ENCODE measurements around the gene RBM48. TPM values are rescaled to one million over a fixed set of nuclear protein-coding genes. Genes with fewer than 3 reads are reported as not detected.

The RBM48 gene
- total and polyA plus RNA-seq, 2 of the 13 experiments (the other 11 are each of a cell fraction or from before 2014, with no cell fraction given), result 7.2 to 12.2 TPM

DNA sequence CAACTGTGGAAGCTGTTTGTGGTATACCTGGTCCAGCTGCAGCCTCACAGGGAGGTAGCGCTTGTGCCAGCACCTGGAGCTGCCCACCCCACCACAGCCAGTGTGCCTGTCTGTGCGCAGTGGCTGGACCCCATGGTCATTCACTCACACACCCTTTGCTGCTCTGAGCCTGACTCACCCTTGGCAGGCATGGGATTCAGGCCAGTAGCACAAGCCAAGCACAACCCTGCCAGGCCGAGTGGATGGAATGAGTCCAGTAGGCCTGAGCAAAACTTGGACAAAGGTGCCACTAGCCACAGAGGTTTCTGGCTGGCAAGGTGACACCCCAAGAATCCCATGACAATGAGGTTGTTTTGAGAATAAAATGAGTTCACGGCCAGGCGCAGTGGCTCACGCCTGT, 19.0 kb downstream of the RBM48 start:
- intact Hi-C loops (cut with micrococcal nuclease; ENCODE audit: unreplicated experiment) (no loop called here), in situ Hi-C loops (cut with HindIII; ENCODE audit: extremely low pct_ligation_motif_present, low pct_unique_long_range_greater_than_20kb) (no loop called here)
- CTCF ChIA-PET (ENCODE audit: low intra/inter-chr PET ratio, low total read pairs), result no interaction called here
- POLR2A ChIA-PET, result no interaction called here
- H3K27ac ChIP-seq (ENCODE audit: extremely low read length, insufficient read depth, low read length), result no peak overlapping the region
- no peak overlapping the region for H3K9ac ChIP-seq (ENCODE audit: insufficient read depth, low read depth, low read length)
- no peaks in the 10 kb centered on the region for H4K20me1 ChIP-seq (ENCODE audit: insufficient read depth, low read length)
- FAIRE-seq, result no peak
- WGBS (ENCODE audit: low lambda C conversion rate), result 52% methylated on average over 4 of the region's 6 CpGs
- no peak overlapping the region for H3K4me3 ChIP-seq (replicated peaks in 1 of 3; ENCODE audit: insufficient read depth in 1 of 3, low read depth in 2 of 3, low read length in 3 of 3)
- DNase-seq (ENCODE audit: low spot score), result no peak
- H3K4me1 ChIP-seq (ENCODE audit: insufficient read depth, low read length), result no peaks in the 10 kb centered on the region
- no peaks in the 10 kb centered on the region for H3K79me2 ChIP-seq (ENCODE audit: insufficient read depth, low read length)
- no peaks in the 10 kb centered on the region for H3K9me3 ChIP-seq (ENCODE audit: low read length)
- ATAC-seq, result peak; percentile 50
- BruUV-seq (replicated peaks), result no TSS peak
- no peak overlapping the region for H3K4me2 ChIP-seq (ENCODE audit: low read depth, low read length)
- H2AFZ ChIP-seq (ENCODE audit: low read length), result no peak overlapping the region
- H3K27me3 ChIP-seq (ENCODE audit: control insufficient read depth in 1 of 2, insufficient read depth in 2 of 2, low read length in 2 of 2), result no peaks in the 10 kb centered on the region
- H3K36me3 ChIP-seq (replicated peaks in 1 of 2; ENCODE audit: control insufficient read depth in 1 of 2, insufficient read depth in 2 of 2, low read length in 2 of 2), result no peaks in the 10 kb centered on the region
- TF ChIP-seq MLLT10 (CRISPR knock-in tag; IDR thresholded peaks at IDR 0.05) (no peak), NFKB2 (CRISPR knock-in tag; IDR thresholded peaks at IDR 0.05; ENCODE audit: borderline replicate concordance) (no peak), ZNF232 (CRISPR knock-in tag; IDR thresholded peaks at IDR 0.05; ENCODE audit: borderline replicate concordance) (no peak), GABPA (IDR thresholded peaks at IDR 0.05; ENCODE audit: low read depth, low read length) (no peak), GABPA (CRISPR knock-in tag; IDR thresholded peaks at IDR 0.05; ENCODE audit: low read depth) (no peak), SP5 (CRISPR knock-in tag; IDR thresholded peaks at IDR 0.05; ENCODE audit: borderline replicate concordance, low read depth) (no peak), THAP8 (CRISPR knock-in tag; IDR thresholded peaks at IDR 0.05; ENCODE audit: borderline replicate concordance) (no peak), ZBTB37 (CRISPR knock-in tag; IDR thresholded peaks at IDR 0.05) (no peak), E2F5 (CRISPR knock-in tag; conservative IDR thresholded peaks at IDR 0.05) (no peak), REL (CRISPR knock-in tag; conservative IDR thresholded peaks at IDR 0.05) (no peak), ZNF703 (CRISPR knock-in tag; IDR thresholded peaks at IDR 0.05; ENCODE audit: borderline replicate concordance) (no peak), PAWR (CRISPR knock-in tag; IDR thresholded peaks at IDR 0.05; ENCODE audit: borderline replicate concordance) (no peak), ATF3 (CRISPR knock-in tag; IDR thresholded peaks at IDR 0.05) (no peak), SNAPC4 (CRISPR knock-in tag; IDR thresholded peaks at IDR 0.05) (no peak), ZNF546 (CRISPR knock-in tag; conservative IDR thresholded peaks at IDR 0.05) (no peak)
- TF ChIP-seq, protein P1, sequence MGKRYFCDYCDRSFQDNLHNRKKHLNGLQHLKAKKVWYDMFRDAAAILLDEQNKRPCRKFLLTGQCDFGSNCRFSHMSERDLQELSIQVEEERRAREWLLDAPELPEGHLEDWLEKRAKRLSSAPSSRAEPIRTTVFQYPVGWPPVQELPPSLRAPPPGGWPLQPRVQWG (CRISPR knock-in tag; IDR thresholded peaks at IDR 0.05; ENCODE audit: borderline replicate concordance, low read depth), result no peak
